HG02938 (cell line): ENCODE results near the gene IQGAP1.
"Not testable (repeated sequence)": the region's sequence is repeated elsewhere in the genome, so short reads cannot be mapped to it uniquely, and the experiment has no call there.

Experiments used
- ATAC-seq: cut with Tn5 transposase; IDR thresholded peaks from one replicate; pipeline ENCODE4 v1.9.1; 2021; ENCODE audit warnings: mild to moderate bottlenecking, moderate library complexity; ENCODE audit not compliant: unreplicated experiment

The IQGAP1 gene

GRCh38 chr15:90482124-90483011 lies 94.3 kb downstream of the IQGAP1 start:
- ATAC-seq = no peak

DNA sequence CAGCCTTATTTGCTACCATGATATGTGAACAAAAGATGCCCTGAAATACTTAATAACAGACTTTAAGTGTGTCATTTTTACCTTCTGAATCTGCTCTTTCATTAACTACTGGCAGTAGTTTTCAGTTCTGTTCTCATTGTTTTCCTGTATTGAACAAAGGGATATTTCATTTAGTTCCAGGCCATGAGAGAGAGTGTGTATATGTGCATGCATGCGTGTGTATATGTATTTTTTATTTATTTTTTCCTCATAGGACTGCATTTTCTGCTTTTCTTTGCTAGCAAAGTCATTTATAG lies 94.9 kb downstream of the IQGAP1 start:
- no peak for ATAC-seq

- no peak for ATAC-seq
Measured at GRCh38 chr15:90483637-90484036, 95.6 kb downstream of the IQGAP1 start.

GRCh38 chr15:90487186-90487585 lies 99.1 kb downstream of the IQGAP1 start:
- no peak for ATAC-seq

GRCh38 chr15:90489514-90489913 lies 101.5 kb downstream of the IQGAP1 start:
- no peak for ATAC-seq

DNA sequence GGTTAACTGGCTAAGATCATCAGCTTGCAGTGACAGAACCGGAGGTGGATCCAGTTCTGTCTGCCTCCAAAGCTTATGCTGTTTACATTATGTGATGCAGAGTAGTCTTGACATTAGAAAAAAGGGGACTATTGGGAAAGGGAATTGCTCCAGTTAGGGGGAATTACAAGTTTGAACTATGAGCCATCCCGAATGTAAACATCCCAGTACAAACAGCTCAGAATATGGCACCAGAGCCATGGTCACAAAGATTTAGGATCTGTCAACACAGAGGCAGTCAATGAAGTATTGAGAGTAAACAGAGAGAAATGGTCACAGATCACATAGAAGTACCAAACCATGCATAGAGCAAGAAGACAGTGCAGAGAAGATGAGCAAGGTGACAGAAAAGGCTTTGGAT lies 101.9 kb downstream of the IQGAP1 start:
- no peak for ATAC-seq

GRCh38 chr15:90493647-90494046 lies 105.6 kb downstream of the IQGAP1 start:
- no peak for ATAC-seq

DNA sequence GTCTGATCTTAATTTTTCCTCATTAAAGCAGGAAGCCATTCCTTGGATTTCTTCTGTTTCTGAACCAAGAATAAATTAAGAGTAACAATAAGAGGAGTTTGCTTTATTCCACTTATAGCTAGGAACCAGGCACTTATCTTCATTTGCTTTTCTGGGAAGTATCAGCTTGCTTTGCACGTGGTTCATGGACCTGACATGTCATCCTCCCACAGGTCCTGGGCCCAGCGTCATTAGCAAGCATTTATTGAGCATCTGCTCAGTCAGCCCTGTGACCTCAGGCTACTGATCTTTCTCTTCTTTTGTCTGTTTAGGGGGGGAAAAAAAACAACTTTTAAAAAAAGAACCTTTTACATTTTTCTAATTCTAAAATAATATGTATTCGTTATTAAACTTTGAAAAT lies 107.0 kb downstream of the IQGAP1 start:
- ATAC-seq = no peak

GRCh38 chr15:90496791-90497190 lies 108.7 kb downstream of the IQGAP1 start:
- no peak for ATAC-seq

DNA sequence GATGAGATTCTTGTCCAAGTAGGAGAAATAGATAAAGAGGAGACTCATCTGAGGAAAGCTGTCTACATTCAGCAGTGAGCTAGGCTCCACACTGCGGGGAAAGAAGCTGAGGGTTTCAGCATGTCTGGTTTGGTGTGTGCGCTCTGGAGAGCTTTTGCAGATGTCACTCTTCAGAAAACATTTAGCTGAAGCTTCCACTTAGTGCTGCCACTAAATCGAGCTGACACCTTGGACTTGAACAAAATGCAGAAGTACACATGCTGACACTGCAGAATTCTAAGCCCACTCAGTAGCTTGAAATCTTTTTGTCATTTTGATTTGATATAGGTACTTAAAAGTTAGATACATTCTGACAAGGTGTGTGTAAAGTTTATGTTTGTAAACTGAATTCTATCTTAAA lies 109.3 kb downstream of the IQGAP1 start:
- no peak for ATAC-seq

- ATAC-seq = no peak
Measured at GRCh38 chr15:90497912-90498311, 109.9 kb downstream of the IQGAP1 start.

DNA sequence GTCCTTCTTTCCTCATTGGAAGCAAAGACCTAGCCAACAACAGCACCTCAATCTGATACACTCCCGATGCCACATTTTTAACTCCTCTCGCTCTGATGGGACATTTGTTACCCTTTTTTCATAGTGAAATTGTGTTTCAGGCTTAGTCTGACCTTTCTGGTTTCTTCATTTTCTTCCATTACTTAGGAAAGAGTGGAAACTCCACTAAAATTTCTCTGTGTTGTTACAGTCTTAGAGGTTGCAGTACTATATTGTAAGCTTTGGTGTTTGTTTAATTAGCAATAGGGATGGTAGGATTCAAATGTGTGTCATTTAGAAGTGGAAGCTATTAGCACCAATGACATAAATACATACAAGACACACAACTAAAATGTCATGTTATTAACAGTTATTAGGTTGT lies 112.1 kb downstream of the IQGAP1 start:
- ATAC-seq = no peak

DNA sequence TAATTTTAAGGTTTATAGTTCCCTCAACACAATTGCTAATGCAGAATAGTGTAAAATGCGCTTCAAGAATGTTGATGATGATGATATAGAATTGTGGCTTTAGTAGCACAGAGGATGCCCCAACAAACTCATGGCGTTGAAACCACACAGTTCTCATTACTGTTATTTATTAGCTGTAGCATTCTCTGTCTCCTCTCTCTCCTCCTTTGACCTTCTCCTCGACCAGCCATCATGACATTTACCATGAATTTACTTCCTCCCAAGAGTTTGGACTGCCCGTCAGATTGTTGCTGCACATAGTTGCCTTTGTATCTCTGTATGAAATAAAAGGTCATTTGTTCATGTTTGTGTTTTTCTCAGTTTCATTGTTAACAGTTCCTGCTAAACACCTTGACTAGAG lies 113.9 kb downstream of the IQGAP1 start:
- ATAC-seq = no peak

GRCh38 chr15:90510781-90511180 lies 122.7 kb downstream of the IQGAP1 start:
- ATAC-seq = not testable (repeated sequence)

- ATAC-seq = not testable (repeated sequence)
Measured at GRCh38 chr15:90511211-90511618, 123.2 kb downstream of the IQGAP1 start.

DNA sequence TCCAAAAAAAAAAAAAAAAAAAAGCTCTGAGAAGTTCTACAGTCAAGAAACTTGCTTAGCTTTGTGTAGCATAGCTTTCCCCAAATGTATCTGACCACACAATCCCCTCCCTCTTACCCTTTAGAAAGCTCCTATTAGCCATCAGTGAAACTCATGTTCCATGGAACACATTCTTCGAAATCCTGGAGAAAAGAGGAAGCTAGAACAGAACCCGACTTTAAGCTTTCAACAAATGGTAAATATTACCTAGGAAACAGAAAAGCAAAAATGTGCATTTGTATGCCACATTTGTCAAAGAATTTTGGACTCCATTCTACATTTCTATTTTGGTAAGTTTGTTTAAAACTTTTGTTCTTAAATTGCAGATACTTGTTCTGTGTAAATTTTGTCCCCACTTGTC lies 124.2 kb downstream of the IQGAP1 start:
- no peak for ATAC-seq

GRCh38 chr15:90512981-90513380 lies 124.9 kb downstream of the IQGAP1 start:
- no peak for ATAC-seq

DNA sequence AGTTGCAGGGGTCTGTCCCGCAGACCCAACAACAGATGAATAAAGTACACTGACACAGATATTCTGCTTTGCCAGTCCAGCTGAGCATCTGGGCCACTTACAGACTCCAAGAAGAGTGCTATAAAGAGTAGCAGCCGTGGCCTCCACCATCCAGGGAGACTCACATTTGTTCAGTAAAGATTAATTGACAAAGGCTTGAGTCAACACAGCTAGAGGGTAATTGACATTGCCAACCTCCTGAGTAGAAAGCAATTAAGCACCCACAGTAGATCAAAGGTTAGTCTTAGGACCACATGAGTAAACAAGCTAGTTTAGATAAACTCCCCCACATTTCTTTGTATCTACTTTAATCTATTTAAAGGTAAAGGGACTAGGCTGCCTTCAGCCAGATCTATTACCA lies 125.4 kb downstream of the IQGAP1 start:
- no peak for ATAC-seq

DNA sequence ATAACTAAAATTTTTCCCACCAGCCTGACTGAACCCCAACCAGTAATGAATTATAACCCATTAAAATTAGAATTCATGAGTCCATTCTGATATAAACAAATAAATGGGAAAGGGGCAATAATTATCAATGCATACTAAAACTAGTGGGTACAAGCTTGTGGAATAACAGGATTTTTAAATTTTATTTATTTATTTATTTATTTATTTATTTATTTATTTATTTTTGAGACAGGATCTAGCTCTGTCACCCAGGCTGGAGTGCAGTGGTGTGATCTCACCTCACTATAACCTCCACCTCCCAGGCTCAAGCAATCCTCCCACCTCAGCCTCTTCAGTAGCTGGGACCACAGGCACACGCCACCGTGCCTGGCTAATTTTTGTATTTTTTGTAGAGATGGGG lies 125.9 kb downstream of the IQGAP1 start:
- ATAC-seq = not testable (repeated sequence)

- ATAC-seq = no peak
Measured at GRCh38 chr15:90519688-90520087, 131.6 kb downstream of the IQGAP1 start.

GRCh38 chr15:90520365-90520764 lies 132.3 kb downstream of the IQGAP1 start:
- ATAC-seq = no peak

DNA sequence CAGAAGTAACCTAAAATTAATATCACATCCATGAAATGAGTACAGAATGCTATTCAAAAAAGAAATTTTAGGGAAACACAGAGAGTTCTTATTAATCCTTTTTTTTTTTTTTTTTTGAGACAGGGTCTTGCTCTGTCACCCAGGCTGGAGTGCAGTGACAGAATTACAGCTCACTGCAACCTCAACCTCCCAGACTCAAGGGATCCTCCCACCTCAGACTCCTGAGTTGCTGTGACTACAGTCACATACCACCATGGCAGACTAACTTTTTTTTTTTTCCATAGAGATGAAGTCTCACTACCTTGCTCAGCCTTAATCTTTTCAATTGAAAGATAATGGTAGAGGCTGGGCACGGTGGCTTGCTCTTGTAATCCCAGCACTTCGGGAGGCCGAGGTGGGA lies 135.3 kb downstream of the IQGAP1 start:
- ATAC-seq = no peak
